PFSK-1 (cell line): Measurements from ENCODE around the gene AGPAT4.

Source experiments
- FOXP2 ChIP-seq: optimal IDR thresholded peaks from 2 replicates; pipeline ENCODE3; 2011; ENCODE audit warnings: borderline replicate concordance, control low read depth, inconsistent platforms; ENCODE audit not compliant: insufficient read depth; ENCODE audit errors: extremely low read length, extremely low read depth
- POLR2AphosphoS5 ChIP-seq: IDR thresholded peaks from 2 replicates; pipeline ENCODE4 v1.6.1; 2012; ENCODE audit warnings: low read depth, mild to moderate bottlenecking, control low read depth, low read length, moderate library complexity
- SIN3A ChIP-seq: IDR thresholded peaks from 2 replicates; pipeline ENCODE4 v1.6.1; 2012; ENCODE audit warnings: mild to moderate bottlenecking, low read length, moderate library complexity, borderline replicate concordance; ENCODE audit not compliant: insufficient read depth
- TAF1 ChIP-seq: IDR thresholded peaks from 2 replicates; pipeline ENCODE4 v1.6.1; 2012; ENCODE audit warnings: low read length, control low read depth, borderline replicate concordance; ENCODE audit not compliant: insufficient read depth
- TF ChIP-seq, protein P1 (sequence below), 2 experiments: IDR thresholded peaks; 2 replicates each; pipeline versions ENCODE4 v1.6.1 to v1.8.0; 2011 to 2012; ENCODE audit warnings: low read depth in 2 of 2, low read length in 2 of 2, control low read depth in 1 of 2, inconsistent platforms in 1 of 2, mild to moderate bottlenecking in 1 of 2, moderate library complexity in 1 of 2; ENCODE audit not compliant: insufficient read depth in 1 of 2

Gene AGPAT4

DNA sequence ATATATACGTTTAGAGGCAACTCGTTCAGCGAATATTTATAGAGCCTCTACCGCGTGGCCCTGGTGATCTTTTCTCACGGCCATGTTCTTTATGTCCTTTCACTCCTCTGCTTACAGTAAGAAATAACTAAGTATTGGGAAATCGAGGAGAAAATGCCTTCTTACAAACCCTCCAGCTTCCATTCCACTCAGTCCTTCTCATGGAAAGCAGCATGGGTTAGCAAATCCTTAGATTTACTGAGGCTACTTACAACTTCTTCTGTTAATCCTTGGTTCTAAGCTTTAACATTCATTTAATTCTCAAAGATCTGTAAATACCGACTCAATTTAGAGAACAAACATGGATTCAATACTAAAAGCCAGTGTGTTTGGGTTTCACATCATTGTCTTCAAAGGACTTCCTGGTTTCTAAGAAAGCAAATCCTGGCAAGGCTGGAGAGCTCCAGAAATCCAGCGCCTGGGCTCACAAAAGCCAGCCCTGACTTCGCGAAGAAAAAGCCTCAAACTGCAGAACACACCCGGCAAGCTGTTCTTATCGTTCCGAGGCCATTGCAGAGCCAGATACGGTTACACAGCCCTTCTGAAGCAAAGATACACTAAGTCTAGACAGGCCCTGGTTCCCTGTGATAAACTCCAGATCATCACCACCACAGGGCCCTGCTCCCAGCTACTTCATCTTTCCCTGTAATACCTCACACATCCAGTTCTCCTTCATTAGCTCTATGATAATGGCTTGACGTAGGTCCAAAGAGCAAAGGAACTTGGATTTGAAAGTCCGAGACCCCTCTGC, 19.2 kb downstream of the AGPAT4 start:
- TF ChIP-seq, protein P1, sequence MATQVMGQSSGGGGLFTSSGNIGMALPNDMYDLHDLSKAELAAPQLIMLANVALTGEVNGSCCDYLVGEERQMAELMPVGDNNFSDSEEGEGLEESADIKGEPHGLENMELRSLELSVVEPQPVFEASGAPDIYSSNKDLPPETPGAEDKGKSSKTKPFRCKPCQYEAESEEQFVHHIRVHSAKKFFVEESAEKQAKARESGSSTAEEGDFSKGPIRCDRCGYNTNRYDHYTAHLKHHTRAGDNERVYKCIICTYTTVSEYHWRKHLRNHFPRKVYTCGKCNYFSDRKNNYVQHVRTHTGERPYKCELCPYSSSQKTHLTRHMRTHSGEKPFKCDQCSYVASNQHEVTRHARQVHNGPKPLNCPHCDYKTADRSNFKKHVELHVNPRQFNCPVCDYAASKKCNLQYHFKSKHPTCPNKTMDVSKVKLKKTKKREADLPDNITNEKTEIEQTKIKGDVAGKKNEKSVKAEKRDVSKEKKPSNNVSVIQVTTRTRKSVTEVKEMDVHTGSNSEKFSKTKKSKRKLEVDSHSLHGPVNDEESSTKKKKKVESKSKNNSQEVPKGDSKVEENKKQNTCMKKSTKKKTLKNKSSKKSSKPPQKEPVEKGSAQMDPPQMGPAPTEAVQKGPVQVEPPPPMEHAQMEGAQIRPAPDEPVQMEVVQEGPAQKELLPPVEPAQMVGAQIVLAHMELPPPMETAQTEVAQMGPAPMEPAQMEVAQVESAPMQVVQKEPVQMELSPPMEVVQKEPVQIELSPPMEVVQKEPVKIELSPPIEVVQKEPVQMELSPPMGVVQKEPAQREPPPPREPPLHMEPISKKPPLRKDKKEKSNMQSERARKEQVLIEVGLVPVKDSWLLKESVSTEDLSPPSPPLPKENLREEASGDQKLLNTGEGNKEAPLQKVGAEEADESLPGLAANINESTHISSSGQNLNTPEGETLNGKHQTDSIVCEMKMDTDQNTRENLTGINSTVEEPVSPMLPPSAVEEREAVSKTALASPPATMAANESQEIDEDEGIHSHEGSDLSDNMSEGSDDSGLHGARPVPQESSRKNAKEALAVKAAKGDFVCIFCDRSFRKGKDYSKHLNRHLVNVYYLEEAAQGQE (IDR thresholded peaks at IDR 0.05; ENCODE audit: insufficient read depth in 1 of 2, low read depth in 2 of 2, low read length in 2 of 2) = no peak
- TF ChIP-seq TAF1 (no peak), FOXP2 (no peak), SIN3A (no peak), POLR2AphosphoS5 (no peak)

DNA sequence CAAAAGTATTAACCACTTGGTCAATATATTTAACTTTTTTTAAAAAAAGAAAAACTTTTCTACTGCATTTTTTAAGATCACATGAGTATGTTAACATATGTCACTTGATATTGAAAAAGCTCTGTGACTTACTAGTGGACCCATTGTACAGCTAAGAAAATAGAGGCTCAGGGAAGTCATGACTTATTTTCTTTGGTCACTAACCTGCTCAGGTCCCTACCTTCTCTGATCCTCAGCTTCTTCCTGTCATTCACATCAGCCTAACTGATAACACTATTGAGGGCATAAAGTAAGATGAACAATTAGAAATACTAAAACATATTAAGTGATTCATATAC, 19.8 kb downstream of the AGPAT4 start:
- TF ChIP-seq TAF1 = no peak
- no peak for TF ChIP-seq POLR2AphosphoS5
- no peak for TF ChIP-seq SIN3A
- TF ChIP-seq FOXP2 = no peak
- TF ChIP-seq, protein P1 (IDR thresholded peaks at IDR 0.05; ENCODE audit: insufficient read depth in 1 of 2, low read depth in 2 of 2, low read length in 2 of 2) = no peak

DNA sequence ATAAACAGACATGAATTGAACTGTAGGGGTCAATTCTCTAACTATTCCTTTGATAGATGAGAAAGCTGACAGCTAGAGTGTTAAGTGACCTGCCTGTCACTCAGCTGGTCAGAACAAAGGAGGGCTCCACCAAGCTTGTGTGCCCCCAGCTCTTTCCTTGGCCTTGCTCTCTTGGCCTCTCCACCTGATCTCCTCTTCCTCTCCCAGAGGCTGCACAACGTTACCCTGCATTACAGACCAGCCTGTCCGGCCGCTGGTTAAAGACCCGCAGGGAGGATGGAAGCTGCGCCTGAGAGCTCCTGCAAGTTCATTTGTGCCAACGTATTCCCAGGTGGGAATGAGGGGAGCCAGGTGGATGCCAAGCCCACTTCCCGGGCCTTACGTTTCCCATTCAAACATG, 22.5 kb downstream of the AGPAT4 start:
- TF ChIP-seq SIN3A (no peak), FOXP2 (no peak), POLR2AphosphoS5 (no peak), TAF1 (no peak)
- TF ChIP-seq, protein P1 (IDR thresholded peaks at IDR 0.05; ENCODE audit: insufficient read depth in 1 of 2, low read depth in 2 of 2, low read length in 2 of 2) = no peak

DNA sequence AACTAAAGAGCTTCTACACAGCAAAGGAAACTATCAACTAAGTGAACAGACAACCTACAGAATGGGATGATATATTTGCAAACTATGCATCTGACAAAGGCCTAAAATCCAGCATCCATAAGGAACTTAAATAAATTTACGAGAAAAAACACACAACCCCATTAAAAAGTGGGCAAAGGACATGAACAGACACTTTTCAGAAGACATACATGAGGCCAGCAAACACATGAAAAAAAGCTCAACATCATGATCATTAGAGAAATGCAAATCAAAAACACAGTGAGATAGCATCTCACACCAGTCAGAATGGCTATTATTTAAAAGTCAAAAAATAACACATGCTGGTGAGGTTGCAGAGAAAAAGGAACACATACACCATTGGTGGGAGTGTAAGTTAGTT, 24.5 kb downstream of the AGPAT4 start:
- TF ChIP-seq SIN3A = no peak
- TF ChIP-seq FOXP2 = no peak
- no peak for TF ChIP-seq POLR2AphosphoS5
- no peak for TF ChIP-seq TAF1
- TF ChIP-seq, protein P1 (IDR thresholded peaks at IDR 0.05; ENCODE audit: insufficient read depth in 1 of 2, low read depth in 2 of 2, low read length in 2 of 2) = no peak

DNA sequence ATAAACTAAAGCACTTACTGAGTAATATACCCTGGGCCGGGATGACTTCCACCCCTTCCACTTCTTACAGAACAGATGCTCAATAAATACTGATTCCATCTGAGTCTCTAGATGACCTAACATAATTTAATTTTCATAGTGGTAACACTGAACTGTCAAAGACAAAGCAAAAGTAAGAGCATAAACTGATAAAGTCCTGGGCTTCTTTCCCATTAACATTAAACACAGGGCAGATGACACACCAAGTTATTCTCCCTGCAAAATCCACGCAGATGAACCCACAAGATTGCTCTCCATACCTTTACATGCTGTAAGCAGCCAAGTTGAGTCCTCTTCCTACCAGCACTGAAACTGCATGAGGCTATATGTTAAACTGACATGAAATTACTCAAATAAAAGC, 27.1 kb downstream of the AGPAT4 start:
- TF ChIP-seq TAF1 (no peak), POLR2AphosphoS5 (no peak), FOXP2 (no peak), SIN3A (no peak)
- TF ChIP-seq, protein P1 (IDR thresholded peaks at IDR 0.05; ENCODE audit: insufficient read depth in 1 of 2, low read depth in 2 of 2, low read length in 2 of 2) = no peak
